NCI-H2081 (cell line): Measurements from ENCODE around the gene IMP3.

Experiments
- DNase-seq, 2 experiments: peaks; one replicate each; lab custom pipeline; 2025; lab: John Stamatoyannopoulos, UW

The IMP3 gene

DNA sequence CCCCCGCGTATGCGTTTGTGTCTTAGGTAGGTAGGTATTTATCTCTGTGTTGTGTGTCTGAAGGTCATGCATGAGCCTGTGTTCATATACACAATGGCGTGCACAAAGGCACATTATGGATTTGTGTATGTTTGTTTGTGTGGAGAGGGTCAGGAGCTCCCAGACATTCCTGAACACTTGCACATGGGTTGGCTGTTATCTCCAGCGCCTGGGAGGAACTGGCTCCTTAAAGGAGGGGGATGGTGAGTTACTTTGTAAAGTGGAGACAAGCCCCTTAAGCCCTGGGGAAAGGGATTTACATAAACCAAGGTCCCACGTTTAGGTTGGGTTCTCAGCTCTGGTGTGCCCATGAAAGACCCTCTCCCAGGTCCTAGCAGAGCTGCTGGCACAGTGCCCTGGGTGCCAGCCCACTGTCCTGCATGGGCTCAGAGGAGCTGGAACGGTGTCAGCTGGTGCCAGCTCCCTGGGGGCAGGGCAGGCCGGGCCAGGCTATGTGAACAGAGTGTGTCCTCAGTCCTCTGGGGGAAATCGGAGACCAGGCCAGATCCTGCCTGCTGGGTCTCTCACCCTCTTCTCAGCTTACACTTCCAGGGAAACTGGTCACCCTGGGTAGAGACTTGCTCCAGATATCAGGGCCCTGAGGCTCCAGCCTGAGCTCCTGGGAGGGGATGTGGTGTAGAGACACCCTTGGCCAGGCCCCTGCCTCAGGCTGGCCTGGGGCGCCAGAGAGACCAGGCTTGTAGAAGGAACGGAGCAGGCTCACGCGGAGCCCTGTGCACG, 32.8 kb upstream of the IMP3 start:
- DNase-seq, result no peak

DNA sequence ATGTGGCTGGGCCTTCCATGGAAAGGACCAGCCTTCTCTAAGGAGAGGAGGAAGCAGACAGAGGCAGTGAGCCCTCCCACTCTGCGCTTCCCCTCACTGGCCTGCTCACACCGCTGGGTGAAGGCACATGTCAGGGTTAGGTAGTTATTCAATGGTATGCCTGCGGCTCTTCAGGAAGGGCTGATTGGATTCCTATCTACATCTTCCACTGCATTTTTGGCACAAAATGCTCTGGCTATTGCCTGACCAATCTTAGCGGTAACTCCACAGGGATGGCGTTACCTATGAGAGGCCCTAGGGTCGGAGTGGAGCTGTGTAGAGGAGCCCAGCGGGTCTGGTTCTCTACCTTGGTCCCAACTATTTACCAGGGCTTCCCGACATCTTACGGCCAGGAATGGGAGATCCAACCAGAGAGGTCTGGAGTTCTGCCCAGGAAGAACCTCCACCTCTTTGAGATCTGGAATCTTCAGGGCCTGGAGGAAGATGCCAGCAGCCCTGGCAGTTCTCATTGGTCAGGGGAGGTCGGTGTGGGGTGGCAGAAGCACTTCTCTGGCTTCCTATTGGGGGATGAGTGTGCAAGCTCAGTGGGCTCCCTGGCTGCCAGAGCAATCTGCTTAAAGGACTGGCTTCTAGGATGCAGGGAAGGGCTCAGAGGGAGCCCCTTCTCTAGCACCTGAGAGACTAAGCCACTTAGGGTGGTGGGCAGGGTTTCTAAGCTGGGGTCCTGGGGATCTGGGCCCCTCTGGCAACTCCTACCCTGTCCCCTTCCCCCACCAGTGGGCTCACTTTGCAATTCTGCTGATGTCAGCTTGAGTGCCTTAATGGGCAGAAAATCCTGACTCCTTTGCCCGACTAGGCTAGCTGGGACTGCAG, 31.9 kb upstream of the IMP3 start:
- no peak for DNase-seq

DNA sequence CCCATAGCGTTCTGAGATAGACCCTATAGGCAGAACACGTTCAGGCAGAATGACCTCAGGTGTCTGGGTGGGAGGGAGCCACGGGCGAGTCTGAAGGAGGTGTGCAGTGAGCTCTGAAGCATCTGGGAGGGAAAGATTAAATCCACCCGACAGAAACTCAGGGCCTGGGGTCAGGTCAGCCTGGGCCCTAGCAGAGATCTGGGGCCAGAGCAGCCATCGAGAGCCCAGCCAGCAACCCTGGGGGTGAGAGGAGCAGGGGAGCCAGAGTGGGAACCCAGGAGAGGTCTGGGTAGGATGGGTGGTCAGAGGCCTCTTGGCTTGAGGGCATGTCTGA, 29.8 kb upstream of the IMP3 start:
- no peak for DNase-seq

DNA sequence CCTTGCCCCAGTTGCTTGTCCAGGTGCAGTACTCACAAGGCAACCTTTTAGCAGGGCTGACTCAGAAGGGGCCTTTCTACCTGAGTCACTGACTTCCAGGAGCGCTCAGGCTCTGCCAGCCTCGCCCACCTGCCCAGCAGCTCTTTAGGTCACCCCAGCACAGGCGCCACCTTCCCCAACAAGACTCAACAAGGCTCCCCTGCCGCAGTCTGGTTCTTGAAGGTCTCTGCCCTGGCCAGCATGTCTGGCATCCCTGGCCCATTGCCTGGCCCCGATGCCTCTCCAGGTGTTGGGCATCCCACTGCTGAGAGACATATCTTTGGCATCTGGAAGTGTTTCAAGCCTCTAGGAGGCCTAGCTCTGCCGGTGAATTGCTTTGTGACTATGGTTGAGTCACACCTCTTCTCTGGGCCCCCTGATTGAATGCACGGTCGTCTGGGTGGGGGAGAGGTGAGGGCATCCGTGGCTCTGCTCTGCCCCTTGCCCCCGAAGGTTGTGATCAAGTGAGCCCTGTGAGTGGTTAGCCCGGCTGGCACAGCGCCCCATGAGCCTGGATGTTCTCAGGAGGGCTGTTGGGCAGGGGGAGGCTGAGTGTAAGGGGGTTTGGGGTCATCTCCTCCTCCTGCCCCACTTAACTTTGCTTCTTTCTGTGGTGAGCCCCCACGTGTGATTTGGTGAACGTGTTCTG, 29.3 kb upstream of the IMP3 start:
- no peak for DNase-seq

DNA sequence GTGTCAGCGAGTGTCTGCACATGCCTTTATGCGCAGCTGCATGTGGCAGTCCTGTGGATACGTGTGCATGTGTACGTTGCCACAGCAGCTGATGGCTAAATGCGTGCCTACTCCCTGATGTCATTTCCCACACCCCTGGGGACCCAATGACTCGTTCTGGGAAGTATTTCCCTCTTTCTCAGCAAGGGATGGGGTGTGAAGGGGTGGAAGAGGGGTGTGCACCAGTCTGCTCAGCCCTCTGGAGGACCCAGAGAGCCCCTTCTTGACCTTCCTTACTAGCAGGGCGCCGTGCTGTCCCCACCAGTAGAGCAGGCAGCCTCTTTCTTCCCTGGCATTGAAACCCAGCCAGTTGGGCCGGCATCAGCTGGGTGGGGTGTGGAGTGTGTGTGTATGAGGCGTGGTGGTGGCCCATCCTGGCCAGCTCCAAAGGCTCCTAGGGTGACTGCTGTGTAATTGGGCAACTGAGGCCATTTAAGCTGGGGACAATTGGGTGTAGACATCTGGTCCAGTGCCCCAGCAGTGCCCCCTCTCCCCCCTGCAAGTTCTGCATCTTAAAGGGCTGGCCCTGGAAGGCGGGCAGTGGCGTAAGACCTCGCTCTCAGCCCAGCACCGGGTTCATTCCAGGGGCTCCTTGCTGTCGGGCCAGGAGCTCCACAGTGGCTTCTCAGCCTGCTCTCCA, 26.9 kb upstream of the IMP3 start:
- no peak for DNase-seq

DNA sequence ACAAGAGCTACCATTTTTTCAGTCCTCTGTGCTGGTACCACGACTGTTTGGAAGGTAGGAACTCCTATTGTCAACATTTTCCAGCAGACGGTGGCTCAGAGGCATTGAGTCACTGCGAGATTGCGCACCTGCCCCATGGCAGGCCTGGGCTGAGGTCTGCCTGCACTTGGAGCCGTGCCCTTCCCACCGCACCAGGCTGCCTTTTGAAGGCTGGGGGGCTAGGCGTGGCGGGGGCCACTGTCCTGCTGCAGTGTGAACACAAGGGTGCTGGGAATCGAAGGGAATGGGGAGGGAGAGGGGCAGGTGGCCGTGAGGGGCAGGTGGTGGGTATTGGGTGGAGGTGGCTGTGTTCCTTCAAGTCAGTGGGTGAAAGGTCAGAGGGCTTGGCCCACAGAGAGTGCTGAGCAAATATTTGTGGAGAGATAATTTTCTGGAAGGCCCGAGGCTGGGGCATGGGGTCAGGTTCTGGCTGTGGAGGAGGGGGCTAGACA, 24.0 kb upstream of the IMP3 start:
- no peak for DNase-seq

DNA sequence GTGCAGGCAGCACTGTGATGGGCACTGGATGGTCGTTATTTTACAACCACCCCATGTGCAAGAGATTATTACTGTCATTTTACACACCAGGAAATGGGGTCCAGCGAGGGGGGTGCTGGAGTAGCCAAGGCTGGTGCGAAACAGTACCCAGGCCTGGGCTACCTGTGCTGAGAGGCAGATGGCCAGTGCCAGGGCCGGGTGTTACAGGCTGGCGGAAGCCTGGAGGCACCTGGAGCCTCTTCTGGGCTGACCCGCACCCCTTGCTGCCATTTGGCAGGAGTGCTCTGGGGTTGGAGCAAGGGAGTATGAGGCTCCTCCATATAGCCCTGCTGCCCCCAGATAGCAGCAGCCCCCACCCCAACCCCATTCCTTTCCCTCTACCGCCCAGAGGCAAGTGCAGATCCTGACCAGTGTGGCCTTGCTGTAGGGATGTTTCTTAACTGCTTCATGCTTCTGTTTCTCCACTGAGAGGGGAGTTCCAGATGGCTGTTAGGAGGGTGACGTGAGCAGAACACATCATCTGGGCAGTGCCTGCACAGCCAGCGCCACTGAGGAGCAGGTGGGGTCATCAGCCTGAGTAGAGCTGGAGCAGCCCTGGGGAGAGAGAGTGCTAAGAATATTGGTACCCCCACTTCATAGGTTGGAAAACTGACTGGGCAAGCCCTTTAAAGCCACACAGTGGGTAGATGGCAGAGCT, 22.9 kb upstream of the IMP3 start:
- DNase-seq, result no peak

DNA sequence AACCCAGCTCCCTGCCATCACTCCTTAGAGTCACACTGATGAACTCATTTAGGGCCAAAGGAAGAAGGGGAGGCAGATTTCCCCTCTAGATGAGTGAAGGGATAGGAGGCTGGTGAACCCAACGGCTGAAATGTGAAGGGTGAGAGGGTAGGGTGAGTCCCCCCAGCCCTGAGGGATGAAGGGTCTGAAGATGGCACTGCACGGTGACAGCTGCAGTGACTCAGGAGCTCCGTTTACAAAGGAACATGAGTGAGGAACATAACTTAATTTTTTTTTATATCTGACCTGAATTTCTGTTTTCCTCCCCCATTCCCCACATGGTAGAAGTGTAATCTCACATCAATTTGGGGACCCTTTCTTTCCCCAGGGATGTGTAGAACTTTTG, 21.7 kb upstream of the IMP3 start:
- no peak for DNase-seq

DNA sequence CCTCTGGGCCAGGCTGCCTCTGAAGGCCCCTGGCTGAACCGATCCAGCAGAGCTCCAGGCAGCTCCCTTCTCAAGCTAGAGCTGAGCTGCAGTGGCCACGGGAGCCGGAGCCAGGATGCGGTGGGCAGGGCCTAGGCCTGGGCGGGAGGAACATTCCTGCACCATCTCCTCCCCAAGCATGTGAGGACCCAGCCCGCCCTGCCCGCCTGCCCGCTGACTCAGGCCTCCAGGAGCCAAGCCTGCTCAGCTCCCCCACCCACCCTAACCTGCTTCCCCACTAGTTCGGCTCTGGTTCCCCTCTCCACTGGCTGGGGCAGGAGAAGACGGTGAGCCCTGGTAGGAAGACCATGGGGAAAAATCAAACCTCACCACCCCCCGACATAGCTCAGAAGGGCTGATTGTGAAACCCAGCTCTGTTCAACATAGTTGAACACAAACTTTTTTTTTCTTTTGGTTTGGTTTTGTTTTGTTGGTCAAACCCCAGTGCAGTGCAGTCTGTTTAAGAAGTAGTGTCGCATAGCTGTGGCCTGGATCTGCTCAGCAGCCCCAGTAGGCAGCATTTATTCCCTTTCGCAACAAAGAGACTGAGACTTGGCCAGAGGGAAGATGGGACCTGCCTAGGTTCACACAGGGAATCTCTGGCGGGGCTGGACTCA, 21.2 kb upstream of the IMP3 start:
- DNase-seq, result no peak

DNA sequence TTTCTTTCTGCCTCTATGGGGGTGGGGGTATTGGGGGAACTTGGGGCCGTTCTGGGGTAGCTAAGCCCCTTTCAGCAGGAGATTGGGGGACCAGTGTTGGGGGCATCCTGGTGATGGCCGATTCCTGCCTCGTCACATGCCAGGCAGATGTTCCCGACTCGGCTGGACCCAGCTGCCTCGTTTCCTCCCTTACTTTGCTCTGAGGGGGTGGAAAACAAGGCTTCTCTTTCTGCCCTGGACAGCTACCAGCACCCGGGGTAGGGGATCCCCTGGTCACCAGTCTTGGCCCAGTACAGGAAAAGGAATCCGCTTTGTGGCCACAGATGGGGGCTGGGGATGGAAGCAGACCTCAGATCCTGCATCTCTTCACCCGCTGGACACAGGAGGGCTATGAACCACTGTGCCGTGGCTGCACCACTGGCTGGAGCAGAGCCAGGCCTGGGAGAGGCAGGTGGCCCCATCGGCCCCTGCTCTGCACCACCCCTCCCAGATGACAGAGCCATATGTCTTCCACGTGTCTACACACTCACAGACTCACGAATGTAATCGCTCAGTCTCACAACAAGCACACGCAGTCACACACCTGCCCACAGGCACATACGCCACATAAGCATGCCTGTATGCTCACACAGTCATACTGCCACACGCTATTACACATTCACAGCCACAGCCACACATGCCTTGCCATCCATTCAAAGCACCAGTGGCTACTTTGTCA, 20.1 kb upstream of the IMP3 start:
- no peak for DNase-seq

DNA sequence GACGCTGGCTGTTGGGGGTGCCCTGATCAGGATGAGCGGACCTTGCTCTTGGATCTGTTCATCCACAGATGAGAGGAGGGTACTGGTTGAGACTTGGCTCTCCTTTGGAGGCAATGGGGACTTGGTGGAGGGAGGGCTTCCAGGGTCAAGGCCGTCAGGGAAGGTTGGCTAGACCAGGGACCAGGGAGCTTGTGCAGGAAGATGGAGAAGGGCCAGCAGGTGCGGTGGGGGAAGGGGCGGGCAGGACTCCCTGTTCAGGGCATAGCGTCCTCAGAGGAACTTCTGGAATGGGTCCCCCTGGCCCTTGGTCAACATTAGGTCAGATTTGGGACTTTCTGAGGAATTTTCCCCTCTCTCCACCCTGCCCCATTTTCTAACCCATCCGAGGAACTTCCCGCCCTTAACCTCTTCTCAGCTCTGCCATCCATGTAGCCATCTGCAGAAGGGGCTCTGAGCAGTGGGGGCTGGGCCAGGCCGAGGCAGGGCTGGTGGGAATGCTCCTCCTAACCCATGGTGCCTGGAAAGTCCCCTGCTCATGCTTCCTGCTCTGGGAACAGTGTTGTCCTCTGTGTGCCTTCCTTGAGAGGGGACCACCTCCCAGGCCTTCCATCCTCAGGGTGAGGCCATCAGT, 19.2 kb upstream of the IMP3 start:
- no peak for DNase-seq

DNA sequence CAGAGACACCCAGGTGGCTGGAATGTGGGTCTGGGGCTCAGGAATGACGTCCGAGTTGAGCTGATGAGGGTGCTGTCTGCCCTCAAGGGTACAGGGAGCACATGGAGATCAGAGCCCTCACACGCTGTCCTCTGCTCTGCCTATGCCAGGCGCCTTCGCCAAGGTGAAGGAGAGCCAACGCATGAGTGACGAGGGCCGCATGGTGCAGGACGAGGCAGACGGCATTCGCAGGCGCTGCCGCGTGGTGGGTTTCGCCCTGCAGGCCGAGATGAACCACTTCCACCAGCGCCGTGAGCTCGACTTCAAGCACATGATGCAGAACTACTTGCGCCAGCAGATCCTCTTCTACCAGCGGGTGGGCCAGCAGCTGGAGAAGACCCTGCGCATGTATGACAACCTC, 16.8 kb upstream of the IMP3 start:
- no peak for DNase-seq

DNA sequence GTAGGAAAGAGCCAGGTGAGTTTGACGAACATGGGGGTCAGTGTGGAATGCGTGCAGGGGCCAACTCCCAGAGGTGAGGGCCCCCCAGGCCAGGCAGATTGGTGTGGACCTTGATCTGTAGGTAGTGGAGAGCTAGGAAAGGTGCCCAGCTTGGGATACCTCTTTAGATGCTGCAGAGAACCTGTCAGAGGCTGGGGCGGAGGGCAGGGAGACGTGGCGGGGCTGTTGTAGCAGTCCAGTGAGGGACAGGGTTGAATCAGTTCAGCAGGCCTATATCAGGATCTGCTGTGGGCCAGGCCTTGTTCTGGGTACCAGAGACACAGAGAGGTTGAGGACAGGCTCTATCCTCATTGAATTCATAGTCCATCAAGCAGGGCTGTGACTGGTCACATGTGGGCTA, 16.3 kb upstream of the IMP3 start:
- no peak for DNase-seq

DNA sequence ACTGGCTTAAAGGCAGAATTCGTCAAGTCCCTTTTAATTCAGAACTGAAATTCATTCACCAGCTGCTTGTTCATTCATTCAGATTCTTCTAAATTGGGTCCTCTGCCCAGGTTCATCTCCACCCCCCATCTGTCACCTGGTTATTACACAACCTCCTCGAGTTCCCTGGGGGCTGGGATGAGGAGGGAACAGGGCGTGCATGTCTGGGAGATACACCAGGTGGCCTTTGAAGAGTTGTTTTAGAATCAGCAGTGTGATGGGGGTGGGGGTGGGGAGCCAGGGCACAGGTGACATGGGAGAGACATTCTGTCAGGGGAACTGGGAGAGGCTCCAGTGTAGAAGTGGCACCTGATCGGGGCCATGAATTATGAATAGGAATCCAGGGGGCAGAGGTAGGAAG, 15.9 kb upstream of the IMP3 start:
- DNase-seq, result no peak

DNA sequence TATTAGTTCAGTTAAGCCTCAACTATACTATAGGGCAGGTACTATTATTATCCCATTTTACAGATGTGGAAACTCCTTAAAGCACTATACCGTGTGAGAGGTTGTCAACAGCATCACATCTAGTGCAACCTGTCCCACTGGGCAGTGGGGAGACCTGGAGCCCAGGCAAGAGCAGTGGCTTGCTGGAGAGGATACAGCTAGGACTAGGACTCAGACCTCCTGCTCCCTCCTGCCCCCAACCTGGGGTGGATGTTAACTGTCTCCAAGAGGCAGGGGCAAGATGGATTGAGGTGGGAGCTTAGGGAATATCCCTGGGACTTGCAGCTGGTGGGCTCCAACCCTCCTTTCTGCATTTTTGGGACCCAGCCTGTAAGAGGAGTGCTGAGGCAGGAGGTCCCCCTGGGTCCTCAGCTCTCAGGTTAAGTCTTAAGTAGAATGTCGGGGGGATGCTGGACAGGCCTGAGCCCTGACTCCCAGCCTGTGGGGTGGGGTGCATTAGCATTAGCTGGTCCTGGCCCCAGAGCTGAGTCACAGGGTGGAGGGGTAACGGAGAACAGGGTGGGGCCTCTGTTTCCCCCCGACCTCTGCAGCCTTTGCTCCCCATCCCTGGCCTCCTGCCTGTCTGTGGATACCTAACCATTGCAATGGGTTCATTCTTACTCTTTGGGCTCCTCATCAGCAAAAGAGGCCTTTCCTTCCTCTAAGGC, 14.3 kb upstream of the IMP3 start:
- no peak for DNase-seq

DNA sequence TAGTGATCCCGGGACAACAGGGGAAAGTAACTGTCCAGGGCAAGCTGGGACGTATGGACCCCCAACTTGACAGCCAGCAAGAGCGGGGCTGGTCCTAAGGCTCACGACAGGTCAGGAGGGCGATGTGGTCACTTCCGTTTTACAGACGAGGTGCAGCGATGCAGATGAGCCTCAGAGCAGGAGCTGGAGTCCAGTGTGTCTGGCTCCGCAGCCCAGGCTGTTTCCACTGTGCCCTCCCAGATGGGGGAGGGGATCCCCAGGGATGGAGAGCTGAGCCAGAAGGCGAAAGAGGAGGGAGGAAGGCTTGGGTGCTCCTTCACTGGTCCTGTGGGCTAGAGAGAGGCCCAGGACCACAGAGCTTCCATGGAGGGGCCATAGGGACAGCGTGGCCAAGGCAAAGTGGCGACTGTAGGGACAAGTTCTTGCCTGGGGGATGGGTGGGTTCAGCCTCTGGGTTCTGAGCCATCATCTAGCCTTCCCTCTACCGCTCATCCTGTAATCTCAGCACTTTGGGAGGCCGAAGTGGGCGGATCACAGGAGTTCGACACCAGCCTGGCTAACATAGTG, 13.4 kb upstream of the IMP3 start:
- DNase-seq, result no peak

DNA sequence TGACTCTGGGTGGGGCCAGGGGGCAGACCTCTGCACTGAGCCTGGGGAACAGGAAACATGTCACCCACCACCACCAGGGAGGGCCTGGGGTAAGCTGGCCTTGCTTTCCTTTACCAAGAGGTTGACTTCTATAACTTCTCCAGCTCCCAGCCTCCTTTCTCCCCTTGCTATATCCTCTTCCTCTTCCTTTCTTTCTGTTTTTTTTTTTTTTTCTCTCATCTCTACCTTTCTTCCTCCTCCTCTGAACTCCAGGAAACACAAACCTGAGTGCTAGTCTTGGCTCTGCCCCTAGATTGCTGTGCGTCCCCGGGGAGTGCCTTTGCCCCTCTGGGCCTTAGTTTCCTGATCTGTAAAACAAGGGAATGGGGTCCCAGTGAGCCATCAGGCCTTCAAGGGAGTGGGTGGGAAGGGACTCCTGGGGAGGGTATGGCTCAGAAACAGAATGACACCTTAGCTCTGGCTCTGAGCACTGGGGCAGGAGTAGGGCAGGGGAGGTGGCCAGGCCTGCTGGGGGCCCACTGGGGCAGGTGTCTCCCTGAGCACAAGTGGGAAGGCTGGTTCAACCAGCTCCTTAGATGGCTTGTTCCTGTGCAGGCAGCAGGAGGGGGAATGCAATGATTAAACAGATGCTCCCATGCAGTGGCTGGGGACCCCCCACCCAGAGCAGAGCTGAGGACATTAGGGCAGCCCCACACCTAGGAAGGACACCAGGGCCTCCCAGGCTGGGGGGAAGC, 12.0 kb upstream of the IMP3 start:
- no peak for DNase-seq
